HepG2 (cell line): ENCODE measurements around the gene ARHGAP26. TPM values are rescaled to one million over a fixed set of nuclear protein-coding genes. Genes with fewer than 3 reads are reported as not detected.

Source experiments
- ARID2 ChIP-seq: sonication (generic); formaldehyde crosslinking; IDR thresholded peaks from 2 replicates; pipeline ENCODE4 v1.8.1; 2022; ENCODE audit warnings: mild to moderate bottlenecking, missing genetic modification reagents, borderline replicate concordance
- CENPX ChIP-seq: sonication (generic); formaldehyde crosslinking; IDR thresholded peaks from 2 replicates; pipeline ENCODE4 v1.9.0; 2021; ENCODE audit warnings: mild to moderate bottlenecking, missing genetic modification reagents, moderate library complexity
- FLYWCH1 ChIP-seq: sonication (generic); formaldehyde crosslinking; IDR thresholded peaks from 2 replicates; pipeline ENCODE4 v1.8.1; 2023; ENCODE audit warnings: mild to moderate bottlenecking, missing genetic modification reagents
- FOSL2 ChIP-seq: sonication (generic); formaldehyde crosslinking; IDR thresholded peaks from 2 replicates; pipeline ENCODE4 v1.4.0; 2020; ENCODE audit warnings: missing genetic modification reagents
- FOXA1 ChIP-seq, 2 experiments: fragments of 450-650 bp in 1 of 2; sonication (generic) in 1 of 2; formaldehyde crosslinking in 1 of 2; IDR thresholded peaks; 2 replicates each; pipeline versions ENCODE4 v1.4.0 to v1.6.1; 2016 to 2020; ENCODE audit warnings: missing genetic modification reagents in 1 of 2
- FOXP1 ChIP-seq, 2 experiments: fragments of 450-650 bp in 1 of 2; IDR thresholded peaks; 2 replicates each; pipeline ENCODE4 v1.6.1; 2017 to 2018; ENCODE audit warnings: antibody characterized with exemption in 1 of 2
- KLF13 ChIP-seq: sonication (generic); formaldehyde crosslinking; IDR thresholded peaks from 2 replicates; pipeline ENCODE4 v1.4.0; 2020; ENCODE audit warnings: mild to moderate bottlenecking, missing genetic modification reagents
- KLF15 ChIP-seq: sonication (generic); formaldehyde crosslinking; IDR thresholded peaks from 2 replicates; pipeline ENCODE4 v1.8.1; 2023; ENCODE audit warnings: borderline replicate concordance, mild to moderate bottlenecking, inconsistent platforms, missing genetic modification reagents, mixed read lengths
- MED13 ChIP-seq: sonication (generic); formaldehyde crosslinking; IDR thresholded peaks from 2 replicates; pipeline ENCODE4 v1.5.0; 2020; ENCODE audit warnings: missing genetic modification reagents
- MYC ChIP-seq: sonication (generic); formaldehyde crosslinking; IDR thresholded peaks from 2 replicates; pipeline ENCODE4 v1.9.0; 2021; ENCODE audit warnings: missing genetic modification reagents, borderline replicate concordance
- MYNN ChIP-seq: sonication (generic); formaldehyde crosslinking; IDR thresholded peaks from 2 replicates; pipeline ENCODE4 v1.4.0; 2020; ENCODE audit warnings: mild to moderate bottlenecking, low read depth, missing genetic modification reagents
- NBN ChIP-seq: fragments of 450-650 bp; conservative IDR thresholded peaks from 2 replicates; pipeline ENCODE4 v1.6.1; 2017
- NFYB ChIP-seq: sonication (generic); formaldehyde crosslinking; IDR thresholded peaks from 2 replicates; pipeline ENCODE4 v1.4.0; 2020; ENCODE audit warnings: missing genetic modification reagents
- RARG ChIP-seq: sonication (generic); formaldehyde crosslinking; IDR thresholded peaks from 2 replicates; pipeline ENCODE4 v1.4.0; 2020; ENCODE audit warnings: low read depth, mild to moderate bottlenecking, missing genetic modification reagents
- SKI ChIP-seq: fragments of 450-650 bp; IDR thresholded peaks from one replicate; pipeline ENCODE4 v1.6.1; 2018; ENCODE audit warnings: mild to moderate bottlenecking; ENCODE audit not compliant: partially characterized antibody
- TARDBP ChIP-seq: sonication (generic); formaldehyde crosslinking; IDR thresholded peaks from 2 replicates; pipeline ENCODE4 v1.8.0; 2022; ENCODE audit warnings: mild to moderate bottlenecking, missing genetic modification reagents
- ZFX ChIP-seq: sonication (generic); formaldehyde crosslinking; IDR thresholded peaks from 2 replicates; pipeline ENCODE4 v1.4.0; 2020; ENCODE audit warnings: mild to moderate bottlenecking, low read depth, missing genetic modification reagents, moderate library complexity
- ZNF138 ChIP-seq: sonication (generic); formaldehyde crosslinking; IDR thresholded peaks from 2 replicates; pipeline ENCODE4 v1.5.0; 2020; ENCODE audit warnings: mild to moderate bottlenecking, low read depth, missing genetic modification reagents
- ZNF30 ChIP-seq: sonication (generic); formaldehyde crosslinking; IDR thresholded peaks from 2 replicates; pipeline ENCODE4 v1.5.0; 2020; ENCODE audit warnings: mild to moderate bottlenecking, missing genetic modification reagents
- ZNF337 ChIP-seq: sonication (generic); formaldehyde crosslinking; IDR thresholded peaks from 2 replicates; pipeline ENCODE4 v1.5.1; 2020; ENCODE audit warnings: missing genetic modification reagents, low read depth, mild to moderate bottlenecking, borderline replicate concordance
- ZNF567 ChIP-seq: sonication (generic); formaldehyde crosslinking; IDR thresholded peaks from 2 replicates; pipeline ENCODE4 v1.8.1; 2023; ENCODE audit warnings: mild to moderate bottlenecking, missing genetic modification reagents, borderline replicate concordance
- ZNF660 ChIP-seq: sonication (generic); formaldehyde crosslinking; IDR thresholded peaks from 2 replicates; pipeline ENCODE4 v1.5.1; 2020; ENCODE audit warnings: mild to moderate bottlenecking, low read depth, missing genetic modification reagents, borderline replicate concordance
- ZNF720 ChIP-seq: sonication (generic); formaldehyde crosslinking; IDR thresholded peaks from 2 replicates; pipeline ENCODE4 v1.4.0; 2020; ENCODE audit warnings: missing genetic modification reagents
- ZNF747 ChIP-seq: sonication (generic); formaldehyde crosslinking; IDR thresholded peaks from 2 replicates; pipeline ENCODE4 v1.8.1; 2023; ENCODE audit warnings: missing genetic modification reagents, mild to moderate bottlenecking, borderline replicate concordance
- polyA plus RNA-seq, 8 experiments: library from polyadenylated mRNA; depleted of rRNA in 3 of 8; stranded (reverse) in 7 of 8; unstranded in 1 of 8; fragments of >200 nt; fragmentation: Illumina TruSeq in 4 of 8; extraction: Trizol in 4 of 8; gene quantifications; 2 replicates each; pipeline versions ENCODE4 v1.2.1 to v1.2.3, GENCODE V29; 2011 to 2016; ENCODE audit warnings: low read depth in 4 of 8, missing spikeins in 1 of 8, mixed read lengths in 1 of 8; ENCODE audit not compliant: insufficient read depth in 1 of 8
- total RNA-seq, 5 experiments: library from RNA; depleted of rRNA; stranded (reverse); fragments of >200 nt; fragmentation: Illumina TruSeq; extraction: Trizol; gene quantifications; 2 replicates each; pipeline ENCODE4 v1.2.3, GENCODE V29; 2016; ENCODE audit warnings: low read depth in 1 of 5
- TF ChIP-seq, protein P1 (sequence below): sonication (generic); formaldehyde crosslinking; IDR thresholded peaks from 2 replicates; pipeline ENCODE4 v1.8.0; 2022; ENCODE audit warnings: missing genetic modification reagents, mild to moderate bottlenecking, moderate library complexity, borderline replicate concordance
- TF ChIP-seq, protein P2 (sequence below): sonication (generic); formaldehyde crosslinking; IDR thresholded peaks from 2 replicates; pipeline ENCODE4 v1.8.0; 2022; ENCODE audit warnings: missing genetic modification reagents, low read depth, mild to moderate bottlenecking, borderline replicate concordance
- TF ChIP-seq, protein P3 (sequence below): sonication (generic); formaldehyde crosslinking; IDR thresholded peaks from 2 replicates; pipeline ENCODE4 v1.8.0; 2022; ENCODE audit warnings: mild to moderate bottlenecking, missing genetic modification reagents

Gene ARHGAP26
- total and polyA plus RNA-seq, 2 of the 13 experiments (the other 11 are each of a cell fraction or from before 2014, with no cell fraction given) = 9.6 to 18.2 TPM

DNA sequence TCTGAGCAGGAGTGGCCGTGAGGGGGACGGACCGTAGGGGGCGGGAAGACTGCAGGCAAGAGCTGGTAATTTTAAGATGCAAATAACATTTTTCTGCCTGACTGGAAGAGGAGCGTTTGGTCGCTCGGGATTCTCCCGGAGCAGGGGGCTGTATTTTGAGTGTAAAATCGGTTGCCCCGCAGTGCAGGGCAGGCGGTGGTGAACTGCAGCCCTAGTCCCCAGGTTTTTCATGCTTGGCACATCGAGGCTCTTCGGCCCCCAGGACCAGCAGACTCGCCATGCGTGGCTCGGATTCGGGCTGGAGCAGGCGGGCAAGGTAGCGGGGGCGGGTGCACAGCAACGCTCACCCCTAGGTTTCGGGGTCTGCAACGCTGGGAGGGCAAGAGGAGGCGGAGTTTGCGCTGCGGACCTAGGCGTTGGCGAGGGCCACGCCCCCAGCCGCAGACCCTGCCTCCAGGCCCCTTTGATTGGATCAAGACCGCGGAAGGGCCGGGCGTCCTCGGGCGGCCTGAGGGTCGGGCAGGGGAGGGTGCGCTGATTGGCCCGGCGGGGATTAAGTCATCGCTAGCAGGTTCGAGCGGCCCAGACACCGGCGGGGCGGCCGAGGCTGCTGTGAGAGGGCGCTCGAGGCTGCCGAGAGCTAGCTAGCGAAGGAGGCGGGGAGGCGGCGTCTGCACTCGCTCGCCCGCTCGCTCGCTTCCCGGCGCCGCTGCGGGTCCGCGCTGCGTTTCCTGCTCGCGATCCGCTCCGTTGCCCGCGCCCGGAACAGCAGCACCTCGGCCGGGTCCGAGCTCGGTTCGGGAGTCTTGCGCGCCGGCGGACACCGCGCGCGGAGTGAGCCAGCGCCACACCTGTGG is at the start of gene ARHGAP26 (continued):
- TF ChIP-seq, protein P1, sequence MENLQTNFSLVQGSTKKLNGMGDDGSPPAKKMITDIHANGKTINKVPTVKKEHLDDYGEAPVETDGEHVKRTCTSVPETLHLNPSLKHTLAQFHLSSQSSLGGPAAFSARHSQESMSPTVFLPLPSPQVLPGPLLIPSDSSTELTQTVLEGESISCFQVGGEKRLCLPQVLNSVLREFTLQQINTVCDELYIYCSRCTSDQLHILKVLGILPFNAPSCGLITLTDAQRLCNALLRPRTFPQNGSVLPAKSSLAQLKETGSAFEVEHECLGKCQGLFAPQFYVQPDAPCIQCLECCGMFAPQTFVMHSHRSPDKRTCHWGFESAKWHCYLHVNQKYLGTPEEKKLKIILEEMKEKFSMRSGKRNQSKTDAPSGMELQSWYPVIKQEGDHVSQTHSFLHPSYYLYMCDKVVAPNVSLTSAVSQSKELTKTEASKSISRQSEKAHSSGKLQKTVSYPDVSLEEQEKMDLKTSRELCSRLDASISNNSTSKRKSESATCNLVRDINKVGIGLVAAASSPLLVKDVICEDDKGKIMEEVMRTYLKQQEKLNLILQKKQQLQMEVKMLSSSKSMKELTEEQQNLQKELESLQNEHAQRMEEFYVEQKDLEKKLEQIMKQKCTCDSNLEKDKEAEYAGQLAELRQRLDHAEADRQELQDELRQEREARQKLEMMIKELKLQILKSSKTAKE (CRISPR knock-in tag) = peak; percentile 24; the same call in 1 of the 2 replicates
- no peak for TF ChIP-seq ZNF720
- no peak for TF ChIP-seq MED13 (CRISPR knock-in tag)
- peak; percentile 64; the same call in 1 of the 2 replicates for TF ChIP-seq MYC (CRISPR knock-in tag)
- TF ChIP-seq FOSL2 (CRISPR knock-in tag) = peak; percentile 41; the same call in 1 of the 2 replicates
- peak; percentile 90 for TF ChIP-seq NFYB
- TF ChIP-seq ARID2 (CRISPR knock-in tag) = no peak
- no peak for TF ChIP-seq ZNF138 (CRISPR knock-in tag)
- no peak for TF ChIP-seq NBN
- peak; percentile 65; the same call in 1 of the 2 replicates for TF ChIP-seq KLF15 (CRISPR knock-in tag)
- TF ChIP-seq ZNF30 (CRISPR knock-in tag) = no peak
- TF ChIP-seq ZFX (CRISPR knock-in tag) = peak; percentile 65
- TF ChIP-seq, protein P2, sequence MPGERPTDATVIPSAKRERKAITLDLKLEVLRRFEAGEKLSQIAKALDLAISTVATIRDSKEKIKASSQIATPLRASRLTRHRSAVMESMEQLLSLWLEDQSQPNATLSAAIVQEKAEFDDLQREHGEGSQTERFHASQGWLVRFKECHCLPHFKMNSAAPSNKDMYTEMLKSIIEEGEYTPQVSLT (CRISPR knock-in tag) = no peak
- 0 out of 2 replicates have a peak, but pooled peaks have one; percentile 38 for TF ChIP-seq TARDBP (CRISPR knock-in tag)
- no peak for TF ChIP-seq FLYWCH1 (CRISPR knock-in tag)
- TF ChIP-seq FOXP1 (IDR thresholded peaks at IDR 0.05) = no peak
- no peak for TF ChIP-seq FOXP1 (CRISPR knock-in tag; IDR thresholded peaks at IDR 0.05)
- peak; percentile 94 for TF ChIP-seq SKI
- no peak for TF ChIP-seq ZNF747
- TF ChIP-seq FOXA1 (IDR thresholded peaks at IDR 0.05) = no peak
- TF ChIP-seq FOXA1 (CRISPR knock-in tag; IDR thresholded peaks at IDR 0.05) = no peak
- no peak for TF ChIP-seq RARG (CRISPR knock-in tag)
- TF ChIP-seq ZNF337 (CRISPR knock-in tag) = no peak
- no peak for TF ChIP-seq KLF13 (CRISPR knock-in tag)
- TF ChIP-seq, protein P3, sequence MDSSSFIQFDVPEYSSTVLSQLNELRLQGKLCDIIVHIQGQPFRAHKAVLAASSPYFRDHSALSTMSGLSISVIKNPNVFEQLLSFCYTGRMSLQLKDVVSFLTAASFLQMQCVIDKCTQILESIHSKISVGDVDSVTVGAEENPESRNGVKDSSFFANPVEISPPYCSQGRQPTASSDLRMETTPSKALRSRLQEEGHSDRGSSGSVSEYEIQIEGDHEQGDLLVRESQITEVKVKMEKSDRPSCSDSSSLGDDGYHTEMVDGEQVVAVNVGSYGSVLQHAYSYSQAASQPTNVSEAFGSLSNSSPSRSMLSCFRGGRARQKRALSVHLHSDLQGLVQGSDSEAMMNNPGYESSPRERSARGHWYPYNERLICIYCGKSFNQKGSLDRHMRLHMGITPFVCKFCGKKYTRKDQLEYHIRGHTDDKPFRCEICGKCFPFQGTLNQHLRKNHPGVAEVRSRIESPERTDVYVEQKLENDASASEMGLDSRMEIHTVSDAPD (CRISPR knock-in tag) = no peak
- no peak for TF ChIP-seq ZNF567 (CRISPR knock-in tag)
- no peak for TF ChIP-seq CENPX
- TF ChIP-seq ZNF660 = no peak
- no peak for TF ChIP-seq MYNN (CRISPR knock-in tag)
